A673 (cell line): ENCODE results near the gene ACSS2. TPM values are rescaled to one million over a fixed set of nuclear protein-coding genes. Genes with fewer than 3 reads are reported as not detected.

Experiments
- BruUV-seq: library from RNA; stranded (reverse); fragments of 400-500 nt; replicated peaks from 2 replicates; lab custom pipeline; 2021; lab: Mats Ljungman, UMichigan
- CTCF ChIA-PET: fragments of 300-600 bp; sonication (Branson Sonifier 250); formaldehyde crosslinking; loops from one replicate; lab custom pipeline; 2022; ENCODE audit warnings: antibody characterized with exemption; lab: Charles Lee
- POLR2A ChIA-PET: fragments of 300-600 bp; sonication (Branson Sonifier 250); formaldehyde crosslinking; loops from one replicate; lab custom pipeline; 2022; ENCODE audit warnings: antibody characterized with exemption; ENCODE audit not compliant: low non-redundant PET; lab: Charles Lee
- DNase-seq: peaks from one replicate; pipeline ENCODE4 v3.0.0-alpha.2; 2015; ENCODE audit warnings: low spot score
- H3K27ac ChIP-seq: fragments of 200-600 bp; sonication (generic); 2 replicates; pipeline ENCODE4 v1.5.1; 2016; ENCODE audit warnings: mixed run types, low read depth, mild to moderate bottlenecking, mixed read lengths, antibody characterized with exemption, low read length; ENCODE audit not compliant: poor library complexity, severe bottlenecking
- H3K27me3 ChIP-seq: fragments of 200-600 bp; sonication (generic); replicated peaks from 2 replicates; pipeline ENCODE4 v1.6.1; 2017; ENCODE audit warnings: mixed run types, low read depth, mild to moderate bottlenecking, mixed read lengths, antibody characterized with exemption, low read length; ENCODE audit not compliant: insufficient read depth, poor library complexity
- H3K36me3 ChIP-seq: fragments of 200-600 bp; sonication (generic); 2 replicates; pipeline ENCODE4 v1.6.1; 2016; ENCODE audit warnings: mixed run types, mild to moderate bottlenecking, mixed read lengths, antibody characterized with exemption, low read length; ENCODE audit not compliant: insufficient read depth, poor library complexity, severe bottlenecking
- H3K4me1 ChIP-seq: fragments of 200-600 bp; sonication (generic); 2 replicates; pipeline ENCODE4 v1.6.1; 2017; ENCODE audit warnings: mixed run types, mild to moderate bottlenecking, mixed read lengths, antibody characterized with exemption, low read length; ENCODE audit not compliant: insufficient read depth, poor library complexity, severe bottlenecking
- H3K4me3 ChIP-seq: fragments of 200-600 bp; sonication (generic); 2 replicates; pipeline ENCODE4 v1.5.1; 2016; ENCODE audit warnings: low read depth, mixed run types, mild to moderate bottlenecking, mixed read lengths, low read length; ENCODE audit not compliant: poor library complexity, severe bottlenecking
- H3K9me3 ChIP-seq: fragments of 200-600 bp; sonication (generic); 2 replicates; pipeline ENCODE4 v1.6.1; 2016; ENCODE audit warnings: mixed run types, low read depth, mild to moderate bottlenecking, mixed read lengths, antibody characterized with exemption, low read length; ENCODE audit not compliant: poor library complexity, severe bottlenecking
- CTCF ChIP-seq: fragments of 300-800, 200-600 bp; sonication (generic); conservative IDR thresholded peaks from 2 replicates; pipeline ENCODE4 v1.5.1; 2017; ENCODE audit warnings: low read depth, mild to moderate bottlenecking, antibody characterized with exemption, low read length, moderate library complexity, mixed read lengths
- EZH2 ChIP-seq: fragments of 200-600 bp; sonication (generic); IDR thresholded peaks from 2 replicates; pipeline ENCODE4 v1.6.1; 2017; ENCODE audit warnings: borderline replicate concordance, low read depth, mild to moderate bottlenecking, mixed read lengths, antibody characterized with exemption, low read length; ENCODE audit not compliant: poor library complexity, severe bottlenecking
- intact Hi-C: fragments of 100-400 bp; cut with micrococcal nuclease; formaldehyde crosslinking; loops from one replicate; pipeline ENCODE4 v1.10.0; 2022; ENCODE audit not compliant: unreplicated experiment
- total RNA-seq: library from RNA; stranded (reverse); gene quantifications from 2 replicates; pipeline ENCODE4 v1.2.3, GENCODE V29; 2021

Gene ACSS2
- total RNA-seq, 1 experiment from 2014 or later: 28.7 TPM

- BruUV-seq: no TSS peak
- no peaks in the 10 kb centered on the region for H3K9me3 ChIP-seq
- ChIA-PET CTCF (no interaction called here), POLR2A (no interaction called here)
- no peak for TF ChIP-seq CTCF
- no peak for TF ChIP-seq EZH2
- H3K4me1 ChIP-seq: no peaks in the 10 kb centered on the region
- H3K27ac ChIP-seq: no peak overlapping the region
- intact Hi-C loops: no loop called here
- H3K4me3 ChIP-seq: no peak overlapping the region
- no peaks in the 10 kb centered on the region for H3K36me3 ChIP-seq
- peaks cover 4% of the 10 kb centered on the region for H3K27me3 ChIP-seq
- no peak for DNase-seq
Observed at GRCh38 chr20:34968042-34968775, 91.8 kb downstream of the ACSS2 start.

- DNase-seq: no peak
- TF ChIP-seq EZH2 (no peak), CTCF (no peak)
- ChIA-PET POLR2A (no interaction called here), CTCF (no interaction called here)
- no peak overlapping the region for H3K27ac ChIP-seq
- H3K9me3 ChIP-seq: no peaks in the 10 kb centered on the region
- no peaks in the 10 kb centered on the region for H3K36me3 ChIP-seq
- no peak overlapping the region for H3K4me3 ChIP-seq
- no peaks in the 10 kb centered on the region for H3K27me3 ChIP-seq
- H3K4me1 ChIP-seq: no peaks in the 10 kb centered on the region
- BruUV-seq: no TSS peak
- intact Hi-C loops: no loop called here
Observed at GRCh38 chr20:34970193-34970840, 93.9 kb downstream of the ACSS2 start.

GRCh38 chr20:34970846-34971560, 94.6 kb downstream of the ACSS2 start:
- ChIA-PET CTCF (no interaction called here), POLR2A (no interaction called here)
- Histone ChIP-seq H3K27ac (no peak overlapping the region), H3K4me3 (no peak overlapping the region), H3K27me3 (no peaks in the 10 kb centered on the region), H3K36me3 (no peaks in the 10 kb centered on the region), H3K4me1 (no peaks in the 10 kb centered on the region), H3K9me3 (no peaks in the 10 kb centered on the region)
- TF ChIP-seq CTCF: no peak
- no peak for TF ChIP-seq EZH2
- intact Hi-C loops: no loop called here
- BruUV-seq: no TSS peak
- DNase-seq: no peak
